ENCODE measurements around the gene ANGPT4. TPM values are rescaled to one million over a fixed set of nuclear protein-coding genes. Genes with fewer than 3 reads are reported as not detected.

Gene ANGPT4
- total RNA-seq, 1 experiment from 2014 or later, result not detected

- DNase-seq, result no peak
- H3K4me3 Mint-ChIP-seq (ENCODE audit: unreplicated experiment), result no peak overlapping the region
- intact Hi-C loops (cut with micrococcal nuclease; ENCODE audit: unreplicated experiment), result no loop called here
- Histone ChIP-seq H3K4me3 (ENCODE audit: low read depth, low read length) (no peak overlapping the region), H3K9me3 (no peaks in the 10 kb centered on the region), H3K4me1 (peaks cover 26% of the 10 kb centered on the region), H3K27me3 (replicated peaks; ENCODE audit: control insufficient read depth, insufficient read depth, low read length) (no peaks in the 10 kb centered on the region), H3K36me3 (ENCODE audit: control insufficient read depth, insufficient read depth, low read length) (no peaks in the 10 kb centered on the region)
- H3K9me3 Mint-ChIP-seq (ENCODE audit: unreplicated experiment), result no peaks in the 10 kb centered on the region
- CTCF ChIA-PET, result interaction anchor here (0.6 to 1.0 kb wide), 2 partner anchors 38 to 90 kb away, joined by 3 to 4 read pairs; partner anchors contain the start of gene ANGPT4
- no peak for TF ChIP-seq CTCF (IDR thresholded peaks at IDR 0.05; ENCODE audit: insufficient read depth in 1 of 2, low read depth in 1 of 2, low read length in 1 of 2, severe bottlenecking in 1 of 2, unreplicated experiment in 1 of 2)
- no TSS peak for BruUV-seq (replicated peaks)
- H3K36me3 Mint-ChIP-seq (ENCODE audit: insufficient read depth, unreplicated experiment), result no peaks in the 10 kb centered on the region
- POLR2A ChIA-PET, result no interaction called here
- H3K27ac Mint-ChIP-seq (ENCODE audit: unreplicated experiment), result no peak overlapping the region
- H3K27me3 Mint-ChIP-seq (ENCODE audit: insufficient read depth, unreplicated experiment), result no peaks in the 10 kb centered on the region
- H3K4me1 Mint-ChIP-seq (ENCODE audit: low read depth, unreplicated experiment), result peaks cover 7% of the 10 kb centered on the region
Measured at GRCh38 chr20:826695-827323, 89.3 kb downstream of the ANGPT4 start.

- no peaks in the 10 kb centered on the region for H3K27me3 Mint-ChIP-seq (ENCODE audit: insufficient read depth, unreplicated experiment)
- peaks cover 7% of the 10 kb centered on the region for H3K4me1 Mint-ChIP-seq (ENCODE audit: low read depth, unreplicated experiment)
- Histone ChIP-seq H3K9me3 (no peaks in the 10 kb centered on the region), H3K4me3 (ENCODE audit: low read depth, low read length) (no peak overlapping the region), H3K36me3 (ENCODE audit: control insufficient read depth, insufficient read depth, low read length) (no peaks in the 10 kb centered on the region), H3K27me3 (replicated peaks; ENCODE audit: control insufficient read depth, insufficient read depth, low read length) (no peaks in the 10 kb centered on the region), H3K4me1 (peaks cover 26% of the 10 kb centered on the region)
- intact Hi-C loops (cut with micrococcal nuclease; ENCODE audit: unreplicated experiment), result no loop called here
- H3K4me3 Mint-ChIP-seq (ENCODE audit: unreplicated experiment), result no peak overlapping the region
- POLR2A ChIA-PET, result no interaction called here
- no TSS peak for BruUV-seq (replicated peaks)
- H3K27ac Mint-ChIP-seq (ENCODE audit: unreplicated experiment), result no peak overlapping the region
- no peak for DNase-seq
- H3K9me3 Mint-ChIP-seq (ENCODE audit: unreplicated experiment), result no peaks in the 10 kb centered on the region
- CTCF ChIA-PET, result interaction anchor here (1.0 kb wide), 1 partner anchor 90 kb away, joined by 3 read pairs; the partner anchor contains the start of gene ANGPT4
- no peaks in the 10 kb centered on the region for H3K36me3 Mint-ChIP-seq (ENCODE audit: insufficient read depth, unreplicated experiment)
- no peak for TF ChIP-seq CTCF (IDR thresholded peaks at IDR 0.05; ENCODE audit: insufficient read depth in 1 of 2, low read depth in 1 of 2, low read length in 1 of 2, severe bottlenecking in 1 of 2, unreplicated experiment in 1 of 2)
Measured at GRCh38 chr20:825710-826421, 90.3 kb downstream of the ANGPT4 start.

GRCh38 chr20:824916-825315, 91.2 kb downstream of the ANGPT4 start:
- peaks cover 25% of the 10 kb centered on the region for H3K4me1 ChIP-seq
- H3K4me3 ChIP-seq (ENCODE audit: low read depth, low read length), result no peak overlapping the region
- ChIA-PET POLR2A (no interaction called here), CTCF (no interaction called here)
- peaks cover 7% of the 10 kb centered on the region for H3K4me1 Mint-ChIP-seq (ENCODE audit: low read depth, unreplicated experiment)
- DNase-seq, result no peak
- peaks cover 4% of the 10 kb centered on the region for H3K36me3 Mint-ChIP-seq (ENCODE audit: insufficient read depth, unreplicated experiment)
- H3K4me3 Mint-ChIP-seq (ENCODE audit: unreplicated experiment), result no peak overlapping the region
- no peaks in the 10 kb centered on the region for H3K27me3 Mint-ChIP-seq (ENCODE audit: insufficient read depth, unreplicated experiment)
- no TSS peak for BruUV-seq (replicated peaks)
- H3K27ac Mint-ChIP-seq (ENCODE audit: unreplicated experiment), result no peak overlapping the region
- no peaks in the 10 kb centered on the region for H3K36me3 ChIP-seq (ENCODE audit: control insufficient read depth, insufficient read depth, low read length)
- peaks cover 10% of the 10 kb centered on the region for H3K9me3 Mint-ChIP-seq (ENCODE audit: unreplicated experiment)
- H3K9me3 ChIP-seq, result no peaks in the 10 kb centered on the region
- intact Hi-C loops (cut with micrococcal nuclease; ENCODE audit: unreplicated experiment), result no loop called here
- TF ChIP-seq CTCF (IDR thresholded peaks at IDR 0.05; ENCODE audit: insufficient read depth in 1 of 2, low read depth in 1 of 2, low read length in 1 of 2, severe bottlenecking in 1 of 2, unreplicated experiment in 1 of 2), result no peak
- no peaks in the 10 kb centered on the region for H3K27me3 ChIP-seq (replicated peaks; ENCODE audit: control insufficient read depth, insufficient read depth, low read length)
